ENCODE data around the gene HRH1.
"Not testable (repeated sequence)": the region's sequence is repeated elsewhere in the genome, so short reads cannot be mapped to it uniquely, and the experiment has no call there.

Gene HRH1

GRCh38 chr3:11201251-11202019 is 47.1 kb downstream of the HRH1 start:
- no peak for TF ChIP-seq CTCF (IDR thresholded peaks at IDR 0.05; ENCODE audit: extremely low read depth, missing control alignments)
- no peak for DNase-seq (ENCODE audit: low spot score)

- DNase-seq (ENCODE audit: low spot score): no peak
- TF ChIP-seq CTCF (IDR thresholded peaks at IDR 0.05; ENCODE audit: extremely low read depth, missing control alignments): no peak
Observed at GRCh38 chr3:11203961-11204360, 49.7 kb downstream of the HRH1 start.

- no peak for DNase-seq (ENCODE audit: low spot score)
- TF ChIP-seq CTCF (IDR thresholded peaks at IDR 0.05; ENCODE audit: extremely low read depth, missing control alignments): no peak
Observed at GRCh38 chr3:11204697-11205348, 50.5 kb downstream of the HRH1 start.

- not testable (repeated sequence) for DNase-seq (ENCODE audit: low spot score)
Observed at GRCh38 chr3:11205881-11206280, 51.6 kb downstream of the HRH1 start.

GRCh38 chr3:11206316-11206715 is 52.0 kb downstream of the HRH1 start:
- TF ChIP-seq CTCF (IDR thresholded peaks at IDR 0.05; ENCODE audit: extremely low read depth, missing control alignments): no peak
- no peak for DNase-seq (ENCODE audit: low spot score)

GRCh38 chr3:11206953-11207352 is 52.7 kb downstream of the HRH1 start:
- no peak for DNase-seq (ENCODE audit: low spot score)
- no peak for TF ChIP-seq CTCF (IDR thresholded peaks at IDR 0.05; ENCODE audit: extremely low read depth, missing control alignments)

GRCh38 chr3:11211531-11212298 is 57.4 kb downstream of the HRH1 start:
- no peak for TF ChIP-seq CTCF (IDR thresholded peaks at IDR 0.05; ENCODE audit: extremely low read depth, missing control alignments)
- DNase-seq (ENCODE audit: low spot score): no peak

Data from GM20000 (cell line).